WERI-Rb-1 (cell line): ENCODE measurements around the gene CYP1A1.
"Not testable (repeated sequence)": the region's sequence is repeated elsewhere in the genome, so short reads cannot be mapped to it uniquely, and the experiment has no call there.

Source experiments
- DNase-seq: peaks from one replicate; pipeline ENCODE4 v3.0.0-alpha.2; 2020
- H3K27ac ChIP-seq: fragments of 250-450 bp; sonication (Bioruptor Pico); 2 replicates; pipeline ENCODE4 v1.5.1; 2020; ENCODE audit warnings: mild to moderate bottlenecking, moderate library complexity
- H3K27me3 ChIP-seq: fragments of 250-450 bp; sonication (Bioruptor Pico); 2 replicates; pipeline ENCODE4 v1.5.1; 2021; ENCODE audit warnings: mild to moderate bottlenecking, low read depth, moderate library complexity; ENCODE audit not compliant: insufficient read depth, severe bottlenecking
- H3K36me3 ChIP-seq: fragments of 250-450 bp; sonication (Bioruptor Pico); 2 replicates; pipeline ENCODE4 v1.5.1; 2020; ENCODE audit warnings: mild to moderate bottlenecking, moderate library complexity
- H3K4me3 ChIP-seq: 2 replicates; pipeline ENCODE4 v1.5.1; 2011; ENCODE audit warnings: low read depth, mild to moderate bottlenecking, control low read depth, low read length
- H3K9me3 ChIP-seq: fragments of 250-450 bp; sonication (Bioruptor Pico); 2 replicates; pipeline ENCODE4 v1.5.1; 2021; ENCODE audit warnings: mild to moderate bottlenecking, moderate library complexity; ENCODE audit not compliant: severe bottlenecking
- TF ChIP-seq, protein P1 (sequence below): IDR thresholded peaks from 2 replicates; pipeline ENCODE4 v1.5.1; 2011; ENCODE audit warnings: low read depth, mild to moderate bottlenecking, control low read depth, inconsistent platforms, low read length

The CYP1A1 gene

GRCh38 chr15:74732846-74733245 is 7.5 kb upstream of the CYP1A1 start:
- Histone ChIP-seq H3K36me3 (no peaks in the 10 kb centered on the region), H3K9me3 (no peaks in the 10 kb centered on the region), H3K27ac (no peak overlapping the region), H3K4me3 (no peak overlapping the region), H3K27me3 (no peaks in the 10 kb centered on the region)
- no peak for DNase-seq
- TF ChIP-seq, protein P1, sequence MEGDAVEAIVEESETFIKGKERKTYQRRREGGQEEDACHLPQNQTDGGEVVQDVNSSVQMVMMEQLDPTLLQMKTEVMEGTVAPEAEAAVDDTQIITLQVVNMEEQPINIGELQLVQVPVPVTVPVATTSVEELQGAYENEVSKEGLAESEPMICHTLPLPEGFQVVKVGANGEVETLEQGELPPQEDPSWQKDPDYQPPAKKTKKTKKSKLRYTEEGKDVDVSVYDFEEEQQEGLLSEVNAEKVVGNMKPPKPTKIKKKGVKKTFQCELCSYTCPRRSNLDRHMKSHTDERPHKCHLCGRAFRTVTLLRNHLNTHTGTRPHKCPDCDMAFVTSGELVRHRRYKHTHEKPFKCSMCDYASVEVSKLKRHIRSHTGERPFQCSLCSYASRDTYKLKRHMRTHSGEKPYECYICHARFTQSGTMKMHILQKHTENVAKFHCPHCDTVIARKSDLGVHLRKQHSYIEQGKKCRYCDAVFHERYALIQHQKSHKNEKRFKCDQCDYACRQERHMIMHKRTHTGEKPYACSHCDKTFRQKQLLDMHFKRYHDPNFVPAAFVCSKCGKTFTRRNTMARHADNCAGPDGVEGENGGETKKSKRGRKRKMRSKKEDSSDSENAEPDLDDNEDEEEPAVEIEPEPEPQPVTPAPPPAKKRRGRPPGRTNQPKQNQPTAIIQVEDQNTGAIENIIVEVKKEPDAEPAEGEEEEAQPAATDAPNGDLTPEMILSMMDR = no peak

DNA sequence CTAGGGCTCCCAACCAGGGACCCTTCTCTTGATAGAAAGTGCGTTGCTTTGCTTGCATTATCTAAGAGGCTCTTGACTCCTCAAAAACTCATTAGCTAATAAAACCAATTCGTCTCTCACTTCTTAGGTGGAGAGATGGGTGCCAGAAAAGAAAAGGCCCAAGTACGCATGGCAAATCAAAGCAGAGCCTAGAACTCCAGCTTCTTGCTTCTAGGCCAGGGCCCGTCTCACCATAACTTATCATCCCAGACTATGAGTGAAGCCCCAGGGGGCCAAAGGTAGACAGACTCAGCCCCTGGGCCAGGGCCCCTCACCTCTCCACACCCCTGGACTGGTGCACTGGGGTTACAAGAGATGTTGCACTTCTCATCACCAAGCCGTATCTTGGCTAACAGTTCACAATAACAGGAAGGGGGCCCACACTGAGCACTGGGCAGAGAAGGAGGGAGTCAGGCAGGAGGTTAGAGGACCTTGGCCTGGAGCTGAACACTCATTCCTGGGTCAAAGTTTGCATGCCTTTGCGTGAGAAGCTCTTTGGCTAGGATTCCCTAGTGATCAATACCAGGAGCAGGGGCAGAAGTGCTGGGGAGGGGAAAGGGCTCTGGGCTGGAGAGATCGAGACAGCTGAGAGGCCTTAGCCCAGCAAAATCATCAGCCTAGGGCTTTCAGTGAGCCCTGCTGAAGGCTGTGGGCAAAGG is 5.4 kb upstream of the CYP1A1 start:
- DNase-seq = no peak
- Histone ChIP-seq H3K27ac (no peak overlapping the region), H3K27me3 (no peaks in the 10 kb centered on the region), H3K9me3 (no peaks in the 10 kb centered on the region), H3K36me3 (no peaks in the 10 kb centered on the region), H3K4me3 (no peak overlapping the region)
- TF ChIP-seq, protein P1 = no peak

DNA sequence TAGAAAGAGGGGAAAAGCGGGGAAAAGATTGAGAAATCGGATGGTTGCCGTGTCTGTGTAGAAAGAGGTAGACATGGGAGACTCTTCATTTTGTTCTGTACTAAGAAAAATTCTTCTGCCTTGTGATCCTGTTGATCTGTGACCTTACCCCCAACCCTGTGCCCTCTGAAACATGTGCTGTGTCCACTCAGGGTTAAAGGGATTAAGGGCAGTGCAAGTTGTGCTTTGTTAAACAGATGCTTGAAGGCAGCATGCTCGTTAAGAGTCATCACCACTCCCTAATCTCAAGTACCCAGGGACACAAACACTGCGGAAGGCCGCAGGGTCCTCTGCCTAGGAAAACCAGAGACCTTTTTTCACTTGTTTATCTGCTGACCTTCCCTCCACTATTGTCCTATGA is 4.0 kb upstream of the CYP1A1 start:
- H3K4me3 ChIP-seq, DNase-seq, H3K27me3 ChIP-seq, H3K27ac ChIP-seq, H3K36me3 ChIP-seq, H3K9me3 ChIP-seq: not testable (repeated sequence)

DNA sequence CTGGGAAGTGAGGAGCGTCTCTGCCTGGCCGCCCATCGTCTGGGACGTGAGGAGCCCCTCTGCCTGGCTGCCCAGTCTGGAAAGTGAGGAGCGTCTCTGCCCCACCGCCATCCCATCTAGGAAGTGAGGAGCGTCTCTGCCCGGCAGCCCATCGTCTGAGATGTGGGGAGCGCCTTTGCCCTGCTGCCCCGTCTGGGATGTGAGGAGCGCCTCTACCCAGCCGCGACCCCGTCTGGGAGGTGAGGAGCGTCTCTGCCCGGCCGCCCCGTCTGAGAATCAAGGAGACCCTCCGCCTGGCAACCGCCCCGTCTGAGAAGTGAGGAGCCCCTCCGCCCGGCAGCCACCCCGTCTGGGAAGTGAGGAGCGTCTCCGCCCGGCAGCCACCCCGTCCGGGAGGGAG is 3.4 kb upstream of the CYP1A1 start:
- H3K36me3 ChIP-seq, H3K27ac ChIP-seq, DNase-seq, H3K27me3 ChIP-seq, H3K4me3 ChIP-seq, H3K9me3 ChIP-seq: not testable (repeated sequence)

- Histone ChIP-seq H3K36me3 (no peaks in the 10 kb centered on the region), H3K9me3 (no peaks in the 10 kb centered on the region), H3K27me3 (no peaks in the 10 kb centered on the region), H3K4me3 (no peak overlapping the region), H3K27ac (no peak overlapping the region)
- DNase-seq = no peak
- TF ChIP-seq, protein P1 = no peak
Measured at GRCh38 chr15:74727727-74728126, 2.4 kb upstream of the CYP1A1 start.

DNA sequence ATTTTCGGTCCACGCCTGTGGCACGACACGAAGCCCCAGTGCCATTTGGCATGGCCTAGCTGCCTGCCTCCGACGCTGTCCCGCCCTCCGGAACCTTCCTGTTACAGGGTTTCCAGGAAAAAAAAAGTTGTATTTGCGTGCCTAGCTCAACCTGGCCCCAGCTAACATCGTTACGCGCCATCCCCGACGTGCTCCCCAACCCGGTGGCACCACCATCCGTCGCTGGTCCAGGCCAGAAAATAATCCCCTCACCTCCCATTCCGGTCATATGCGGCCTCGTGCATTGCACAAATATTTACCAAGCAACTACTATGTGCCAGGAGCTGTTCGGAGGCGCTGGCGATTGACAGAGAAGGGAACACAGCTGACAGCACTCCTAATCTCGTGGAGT is 1.4 kb upstream of the CYP1A1 start:
- DNase-seq = no peak
- TF ChIP-seq, protein P1 = no peak
- H3K4me3 ChIP-seq = peak overlapping the region; percentile 69; the same call in 1 of the 2 replicates

More for the DNA sequence above, 1.4 kb upstream of the CYP1A1 start:
- no peaks in the 10 kb centered on the region for H3K27me3 ChIP-seq
- H3K36me3 ChIP-seq = no peaks in the 10 kb centered on the region
- no peak overlapping the region for H3K27ac ChIP-seq
- no peaks in the 10 kb centered on the region for H3K9me3 ChIP-seq
